GM12878 (cell line): ENCODE data around the gene CCNL2. TPM values are rescaled to one million over a fixed set of nuclear protein-coding genes. Genes with fewer than 3 reads are reported as not detected.

Experiments
- CHD2 ChIP-seq: IDR thresholded peaks from 2 replicates; pipeline ENCODE4 v1.6.1; 2011; ENCODE audit warnings: low read depth, low read length, improper control_type of control experiment, borderline replicate concordance
- CTCF ChIP-seq, 3 experiments: IDR thresholded peaks in 2 of 3; conservative IDR thresholded peaks in 1 of 3; 2 replicates each; pipeline ENCODE4 v1.5.1; 2011; ENCODE audit warnings: low read depth in 3 of 3, low read length in 3 of 3, mild to moderate bottlenecking in 3 of 3, control low read depth in 2 of 3, moderate library complexity in 2 of 3, inconsistent platforms in 1 of 3, mixed read lengths in 1 of 3; ENCODE audit not compliant: control insufficient read depth in 2 of 3, insufficient read depth in 1 of 3; ENCODE audit errors: extremely low read depth in 1 of 3
- GATAD2B ChIP-seq: fragments of 450-650 bp; conservative IDR thresholded peaks from 2 replicates; pipeline ENCODE4 v1.6.1; 2017; ENCODE audit warnings: low read depth, mild to moderate bottlenecking, moderate library complexity
- HDAC6 ChIP-seq: fragments of 200-600 bp; sonication (generic); IDR thresholded peaks from one replicate; pipeline ENCODE4 v1.8.0; 2017; ENCODE audit warnings: antibody characterized with exemption; ENCODE audit not compliant: unreplicated experiment
- HDGF ChIP-seq: fragments of 450-650 bp; IDR thresholded peaks from 2 replicates; pipeline ENCODE4 v1.6.1; 2016; ENCODE audit warnings: antibody characterized with exemption
- IKZF1 ChIP-seq: fragments of 450-650 bp; conservative IDR thresholded peaks from 2 replicates; pipeline ENCODE4 v1.6.1; 2017; ENCODE audit warnings: antibody characterized with exemption, mild to moderate bottlenecking
- IRF5 ChIP-seq: fragments of 450-650 bp; IDR thresholded peaks from 2 replicates; pipeline ENCODE4 v1.6.1; 2017; ENCODE audit warnings: borderline replicate concordance
- NR2F1 ChIP-seq: fragments of 450-650 bp; conservative IDR thresholded peaks from 2 replicates; pipeline ENCODE4 v1.6.1; 2017; ENCODE audit warnings: mild to moderate bottlenecking
- SMAD1 ChIP-seq: fragments of 450-650 bp; IDR thresholded peaks from 2 replicates; pipeline ENCODE4 v1.6.1; 2018; ENCODE audit warnings: mild to moderate bottlenecking, low read depth; ENCODE audit not compliant: partially characterized antibody
- SMARCA5 ChIP-seq: fragments of 450-650 bp; IDR thresholded peaks from 2 replicates; pipeline ENCODE4 v1.6.1; 2017; ENCODE audit warnings: mild to moderate bottlenecking
- STAT3 ChIP-seq: IDR thresholded peaks from 2 replicates; pipeline ENCODE4 v1.6.1; 2011; ENCODE audit warnings: low read depth, low read length, improper control_type of control experiment
- SUZ12 ChIP-seq: fragments of 200-600 bp; sonication (generic); IDR thresholded peaks from one replicate; pipeline ENCODE4 v1.6.1; 2018; ENCODE audit warnings: antibody characterized with exemption, mild to moderate bottlenecking; ENCODE audit not compliant: unreplicated experiment
- USF2 ChIP-seq: IDR thresholded peaks from 2 replicates; pipeline ENCODE4 v1.6.1; 2011; ENCODE audit warnings: low read depth, low read length, improper control_type of control experiment, borderline replicate concordance
- ZBTB4 ChIP-seq: fragments of 450-650 bp; formaldehyde crosslinking; IDR thresholded peaks from 2 replicates; pipeline ENCODE4 v1.4.0; 2022; ENCODE audit warnings: mild to moderate bottlenecking, moderate library complexity
- ZBTB40 ChIP-seq: fragments of 450-650 bp; IDR thresholded peaks from 2 replicates; pipeline ENCODE4 v1.6.1; 2016; ENCODE audit warnings: mild to moderate bottlenecking, moderate library complexity, borderline replicate concordance
- ZNF384 ChIP-seq: IDR thresholded peaks from 2 replicates; pipeline ENCODE4 v1.6.1; 2012; ENCODE audit warnings: low read depth, mild to moderate bottlenecking, low read length, improper control_type of control experiment, borderline replicate concordance
- polyA plus RNA-seq, 11 experiments: library from polyadenylated mRNA; depleted of rRNA in 4 of 11; unstranded in 6 of 11; stranded (reverse) in 5 of 11; fragments of >200 nt; fragmentation: Nextera tagmentation in 4 of 11; fragmentation: Illumina TruSeq in 1 of 11; extraction: Ambion mirVana in 4 of 11; extraction: Trizol in 1 of 11; gene quantifications; 1 replicate in 1 of 11; 2 replicates in 10 of 11; pipeline versions ENCODE4 v1.2.1 to v1.2.3, GENCODE V29; 2011 to 2016; ENCODE audit warnings: inconsistent platforms in 2 of 11, missing spikeins in 2 of 11, low read depth in 1 of 11
- total RNA-seq, 4 experiments: library from RNA; depleted of rRNA in 3 of 4; stranded (reverse); fragments of >200 nt in 3 of 4; fragmentation: Illumina TruSeq in 1 of 4; extraction: Trizol in 1 of 4; gene quantifications; 2 replicates each; pipeline versions ENCODE4 v1.2.1 to v1.2.3, GENCODE V29; 2013 to 2021

CCNL2 gene
- total and polyA plus RNA-seq, 10 of the 15 experiments (the other 5 are each of a cell fraction or from before 2014, with no cell fraction given) = 2.1 to 143 (median 101) TPM

GRCh38 chr1:1435106-1435903, 36.2 kb upstream of the CCNL2 start, which contains the start of gene VWA1 (continued):
- TF ChIP-seq STAT3 = no peak
- no peak for TF ChIP-seq ZBTB4
- 0 out of 2 replicates have a peak, but pooled peaks have one; percentile 14 for TF ChIP-seq NR2F1
- TF ChIP-seq SMARCA5 = no peak
- no peak for TF ChIP-seq IRF5
- TF ChIP-seq ZBTB40 = no peak
- peak; percentile 48 for TF ChIP-seq HDAC6
- no peak for TF ChIP-seq SUZ12
- no peak for TF ChIP-seq CTCF (IDR thresholded peaks at IDR 0.05 in 2 of 3, conservative IDR thresholded peaks at IDR 0.05 in 1 of 3; ENCODE audit: control insufficient read depth in 2 of 3, extremely low read depth in 1 of 3, insufficient read depth in 1 of 3, low read depth in 3 of 3, low read length in 3 of 3)
- TF ChIP-seq IKZF1 = peak; percentile 55
- 0 out of 2 replicates have a peak, but pooled peaks have one; percentile 56 for TF ChIP-seq GATAD2B
- TF ChIP-seq CHD2 = no peak
- TF ChIP-seq USF2 = no peak
- no peak for TF ChIP-seq HDGF
- TF ChIP-seq SMAD1 = no peak
- TF ChIP-seq ZNF384 = no peak
